Measurements from ENCODE around the gene IDUA.
A peak's percentile ranks its signal among the peaks of the same experiment; 100 is the strongest.

The IDUA gene

GRCh38 chr4:1024882-1025545 lies 38.2 kb downstream of the IDUA start:
- no peaks in the 10 kb centered on the region for H3K79me1 ChIP-seq (ENCODE audit: low read length)
- H2AK5ac ChIP-seq (ENCODE audit: low read length) = no peak overlapping the region
- peaks cover 1% of the 10 kb centered on the region for H3K79me2 ChIP-seq (ENCODE audit: control insufficient read depth, insufficient read depth, low read length, poor library complexity)
- H3K4me2 ChIP-seq (ENCODE audit: low read length) = no peak overlapping the region
- no peak overlapping the region for H4K91ac ChIP-seq (ENCODE audit: low read depth, low read length)
- H3K36me3 ChIP-seq (ENCODE audit: control insufficient read depth in 1 of 2, insufficient read depth in 2 of 2, low read length in 2 of 2) = peaks cover 13 to 19% of the 10 kb centered on the region in 2 experiments
- H3K27me3 ChIP-seq (ENCODE audit: insufficient read depth, low read length) = no peaks in the 10 kb centered on the region
- WGBS (ENCODE audit: extremely low coverage, insufficient coverage, insufficient read length) = no CpG with 5 or more reads among the region's 32 CpGs
- H4K12ac ChIP-seq (ENCODE audit: low read depth, low read length) = no peak overlapping the region
- no peak overlapping the region for H3K27ac ChIP-seq (ENCODE audit: low read depth, low read length)
- H3K9ac ChIP-seq (ENCODE audit: low read length) = no peak overlapping the region
- no peak overlapping the region for H2BK5ac ChIP-seq (ENCODE audit: low read depth, low read length, poor library complexity)
- no peak overlapping the region for H3K14ac ChIP-seq (ENCODE audit: low read length)
- no peak overlapping the region for H4K8ac ChIP-seq (ENCODE audit: low read depth, low read length)
- H3K4ac ChIP-seq (ENCODE audit: low read depth, low read length) = no peak overlapping the region
- no peak overlapping the region for H2AFZ ChIP-seq (ENCODE audit: insufficient read depth, low read length, poor library complexity)
- H3K23ac ChIP-seq (ENCODE audit: low read length) = peak overlapping the region; percentile 44
- peaks cover 10% of the 10 kb centered on the region for H3K9me3 ChIP-seq (ENCODE audit: insufficient read depth, low read depth, low read length)
- DNase-seq = no peak
- peaks cover 6 to 11% of the 10 kb centered on the region in 2 experiments for H3K4me1 ChIP-seq (ENCODE audit: control insufficient read depth in 1 of 2, insufficient read depth in 2 of 2, low read length in 2 of 2)
- H2BK12ac ChIP-seq (ENCODE audit: low read length) = no peak overlapping the region
- no peak overlapping the region for H2BK120ac ChIP-seq (ENCODE audit: insufficient read depth, low read length, poor library complexity)
- H3K18ac ChIP-seq (ENCODE audit: low read length) = no peak overlapping the region
- peak overlapping the region; percentile 17 for H3K4me3 ChIP-seq (ENCODE audit: low read depth, low read length)

GRCh38 chr4:1026115-1026514 lies 39.3 kb downstream of the IDUA start:
- Histone ChIP-seq H4K91ac (ENCODE audit: low read depth, low read length) (no peak overlapping the region), H3K79me2 (ENCODE audit: control insufficient read depth, insufficient read depth, low read length, poor library complexity) (peaks cover 1% of the 10 kb centered on the region), H2BK5ac (ENCODE audit: low read depth, low read length, poor library complexity) (no peak overlapping the region), H3K23ac (ENCODE audit: low read length) (peak overlapping the region; percentile 31), H2BK120ac (ENCODE audit: insufficient read depth, low read length, poor library complexity) (no peak overlapping the region), H3K4me2 (ENCODE audit: low read length) (no peak overlapping the region), H3K9me3 (ENCODE audit: insufficient read depth, low read depth, low read length) (peaks cover 10% of the 10 kb centered on the region), H2BK12ac (ENCODE audit: low read length) (no peak overlapping the region), H2AFZ (ENCODE audit: insufficient read depth, low read length, poor library complexity) (no peak overlapping the region), H3K9ac (ENCODE audit: low read length) (no peak overlapping the region), H4K8ac (ENCODE audit: low read depth, low read length) (no peak overlapping the region), H3K18ac (ENCODE audit: low read length) (no peak overlapping the region), H3K4ac (ENCODE audit: low read depth, low read length) (no peak overlapping the region), H3K79me1 (ENCODE audit: low read length) (no peaks in the 10 kb centered on the region), H3K27me3 (ENCODE audit: insufficient read depth, low read length) (no peaks in the 10 kb centered on the region), H3K27ac (ENCODE audit: low read depth, low read length) (no peak overlapping the region), H3K14ac (ENCODE audit: low read length) (no peak overlapping the region), H3K4me1 (ENCODE audit: control insufficient read depth in 1 of 2, insufficient read depth in 2 of 2, low read length in 2 of 2) (peaks cover 6 to 11% of the 10 kb centered on the region in 2 experiments), H3K4me3 (ENCODE audit: low read depth, low read length) (peak overlapping the region; percentile 17), H2AK5ac (ENCODE audit: low read length) (no peak overlapping the region), H4K12ac (ENCODE audit: low read depth, low read length) (no peak overlapping the region), H3K36me3 (ENCODE audit: control insufficient read depth in 1 of 2, insufficient read depth in 2 of 2, low read length in 2 of 2) (peaks cover 13 to 19% of the 10 kb centered on the region in 2 experiments)
- DNase-seq = peak in 1 of 2 donors; percentile 46
- no CpG with 5 or more reads among the region's 17 CpGs for WGBS (ENCODE audit: extremely low coverage, insufficient coverage, insufficient read length)

GRCh38 chr4:1027219-1027914 lies 40.5 kb downstream of the IDUA start:
- Histone ChIP-seq H3K9me3 (ENCODE audit: insufficient read depth, low read depth, low read length) (peaks cover 10% of the 10 kb centered on the region), H2BK12ac (ENCODE audit: low read length) (no peak overlapping the region), H3K14ac (ENCODE audit: low read length) (no peak overlapping the region), H3K79me1 (ENCODE audit: low read length) (no peaks in the 10 kb centered on the region), H3K4me1 (ENCODE audit: control insufficient read depth in 1 of 2, insufficient read depth in 2 of 2, low read length in 2 of 2) (peaks cover 6 to 11% of the 10 kb centered on the region in 2 experiments), H3K4me3 (ENCODE audit: low read depth, low read length) (no peak overlapping the region), H3K36me3 (ENCODE audit: control insufficient read depth in 1 of 2, insufficient read depth in 2 of 2, low read length in 2 of 2) (peaks cover 13 to 19% of the 10 kb centered on the region in 2 experiments), H3K27ac (ENCODE audit: low read depth, low read length) (no peak overlapping the region), H2BK120ac (ENCODE audit: insufficient read depth, low read length, poor library complexity) (no peak overlapping the region), H2AK5ac (ENCODE audit: low read length) (no peak overlapping the region), H2BK5ac (ENCODE audit: low read depth, low read length, poor library complexity) (no peak overlapping the region), H4K91ac (ENCODE audit: low read depth, low read length) (no peak overlapping the region), H4K8ac (ENCODE audit: low read depth, low read length) (no peak overlapping the region), H4K12ac (ENCODE audit: low read depth, low read length) (no peak overlapping the region), H3K27me3 (ENCODE audit: insufficient read depth, low read length) (no peaks in the 10 kb centered on the region), H3K4me2 (ENCODE audit: low read length) (no peak overlapping the region), H2AFZ (ENCODE audit: insufficient read depth, low read length, poor library complexity) (no peak overlapping the region), H3K23ac (ENCODE audit: low read length) (no peak overlapping the region), H3K9ac (ENCODE audit: low read length) (no peak overlapping the region), H3K79me2 (ENCODE audit: control insufficient read depth, insufficient read depth, low read length, poor library complexity) (peaks cover 1% of the 10 kb centered on the region), H3K18ac (ENCODE audit: low read length) (no peak overlapping the region), H3K4ac (ENCODE audit: low read depth, low read length) (no peak overlapping the region)
- no peak for DNase-seq
- no CpG with 5 or more reads among the region's 26 CpGs for WGBS (ENCODE audit: extremely low coverage, insufficient coverage, insufficient read length)

GRCh38 chr4:1027915-1028238 lies 41.0 kb downstream of the IDUA start:
- H3K4me3 ChIP-seq (ENCODE audit: low read depth, low read length) = no peak overlapping the region
- H3K27me3 ChIP-seq (ENCODE audit: insufficient read depth, low read length) = no peaks in the 10 kb centered on the region
- no peak overlapping the region for H3K14ac ChIP-seq (ENCODE audit: low read length)
- no peaks in the 10 kb centered on the region for H3K79me1 ChIP-seq (ENCODE audit: low read length)
- H2BK12ac ChIP-seq (ENCODE audit: low read length) = no peak overlapping the region
- no peak overlapping the region for H2AFZ ChIP-seq (ENCODE audit: insufficient read depth, low read length, poor library complexity)
- no peak for DNase-seq
- no peak overlapping the region for H4K91ac ChIP-seq (ENCODE audit: low read depth, low read length)
- no peak overlapping the region for H3K4me2 ChIP-seq (ENCODE audit: low read length)
- H2BK120ac ChIP-seq (ENCODE audit: insufficient read depth, low read length, poor library complexity) = no peak overlapping the region
- peaks cover 13 to 19% of the 10 kb centered on the region in 2 experiments for H3K36me3 ChIP-seq (ENCODE audit: control insufficient read depth in 1 of 2, insufficient read depth in 2 of 2, low read length in 2 of 2)
- no peak overlapping the region for H2AK5ac ChIP-seq (ENCODE audit: low read length)
- H4K12ac ChIP-seq (ENCODE audit: low read depth, low read length) = no peak overlapping the region
- no peak overlapping the region for H3K18ac ChIP-seq (ENCODE audit: low read length)
- no peak overlapping the region for H3K23ac ChIP-seq (ENCODE audit: low read length)
- peaks cover 1% of the 10 kb centered on the region for H3K79me2 ChIP-seq (ENCODE audit: control insufficient read depth, insufficient read depth, low read length, poor library complexity)
- peaks cover 10% of the 10 kb centered on the region for H3K9me3 ChIP-seq (ENCODE audit: insufficient read depth, low read depth, low read length)
- H3K4me1 ChIP-seq (ENCODE audit: control insufficient read depth in 1 of 2, insufficient read depth in 2 of 2, low read length in 2 of 2) = peaks cover 6 to 11% of the 10 kb centered on the region in 2 experiments
- H3K27ac ChIP-seq (ENCODE audit: low read depth, low read length) = no peak overlapping the region
- no peak overlapping the region for H4K8ac ChIP-seq (ENCODE audit: low read depth, low read length)
- H3K9ac ChIP-seq (ENCODE audit: low read length) = no peak overlapping the region
- no peak overlapping the region for H2BK5ac ChIP-seq (ENCODE audit: low read depth, low read length, poor library complexity)
- no peak overlapping the region for H3K4ac ChIP-seq (ENCODE audit: low read depth, low read length)
- no CpG with 5 or more reads among the region's 9 CpGs for WGBS (ENCODE audit: extremely low coverage, insufficient coverage, insufficient read length)

Data from trophoblast cell (in vitro differentiated cells and primary cell).